ENCODE data around the gene FAM120C.

DNA sequence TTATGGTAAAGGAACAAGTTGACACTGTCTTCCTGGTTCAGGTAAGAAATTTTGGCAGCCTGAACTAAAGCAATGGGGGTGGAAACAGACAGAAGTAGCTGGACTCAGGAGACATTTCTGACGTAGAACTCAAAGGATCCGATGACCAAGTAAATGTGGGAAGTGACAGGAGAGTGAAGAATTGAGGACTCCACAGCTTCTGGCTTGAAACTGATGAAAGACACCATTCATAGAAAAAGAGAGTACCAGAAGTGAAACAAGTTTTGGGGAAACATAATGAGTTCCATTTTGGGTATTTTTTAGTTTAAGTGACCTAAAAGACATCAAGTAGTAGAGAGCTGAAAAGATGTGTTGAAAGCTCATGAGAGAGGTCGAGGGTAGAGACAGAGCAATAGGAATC lies 5.7 kb downstream of the FAM120C start:
- TF ChIP-seq ZFX (IDR thresholded peaks at IDR 0.05; ENCODE audit: borderline replicate concordance), result no peak
- TF ChIP-seq, protein P1, sequence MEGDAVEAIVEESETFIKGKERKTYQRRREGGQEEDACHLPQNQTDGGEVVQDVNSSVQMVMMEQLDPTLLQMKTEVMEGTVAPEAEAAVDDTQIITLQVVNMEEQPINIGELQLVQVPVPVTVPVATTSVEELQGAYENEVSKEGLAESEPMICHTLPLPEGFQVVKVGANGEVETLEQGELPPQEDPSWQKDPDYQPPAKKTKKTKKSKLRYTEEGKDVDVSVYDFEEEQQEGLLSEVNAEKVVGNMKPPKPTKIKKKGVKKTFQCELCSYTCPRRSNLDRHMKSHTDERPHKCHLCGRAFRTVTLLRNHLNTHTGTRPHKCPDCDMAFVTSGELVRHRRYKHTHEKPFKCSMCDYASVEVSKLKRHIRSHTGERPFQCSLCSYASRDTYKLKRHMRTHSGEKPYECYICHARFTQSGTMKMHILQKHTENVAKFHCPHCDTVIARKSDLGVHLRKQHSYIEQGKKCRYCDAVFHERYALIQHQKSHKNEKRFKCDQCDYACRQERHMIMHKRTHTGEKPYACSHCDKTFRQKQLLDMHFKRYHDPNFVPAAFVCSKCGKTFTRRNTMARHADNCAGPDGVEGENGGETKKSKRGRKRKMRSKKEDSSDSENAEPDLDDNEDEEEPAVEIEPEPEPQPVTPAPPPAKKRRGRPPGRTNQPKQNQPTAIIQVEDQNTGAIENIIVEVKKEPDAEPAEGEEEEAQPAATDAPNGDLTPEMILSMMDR (IDR thresholded peaks at IDR 0.05), result no peak

Data from 22Rv1 (cell line).